HepG2 (cell line): ENCODE results near the gene RAB1B. TPM values are rescaled to one million over a fixed set of nuclear protein-coding genes. Genes with fewer than 3 reads are reported as not detected.

Experiments used
- ARID2 ChIP-seq: sonication (generic); formaldehyde crosslinking; IDR thresholded peaks from 2 replicates; pipeline ENCODE4 v1.8.1; 2022; ENCODE audit warnings: mild to moderate bottlenecking, missing genetic modification reagents, borderline replicate concordance
- BATF2 ChIP-seq: sonication (generic); formaldehyde crosslinking; IDR thresholded peaks from 2 replicates; pipeline ENCODE4 v1.8.0; 2022; ENCODE audit warnings: mild to moderate bottlenecking, missing genetic modification reagents, moderate library complexity
- CTCF ChIP-seq: sonication (generic); formaldehyde crosslinking; IDR thresholded peaks from 2 replicates; pipeline ENCODE4 v1.5.0; 2020; ENCODE audit warnings: mild to moderate bottlenecking, missing genetic modification reagents, moderate library complexity
- ELK4 ChIP-seq: sonication (generic); formaldehyde crosslinking; IDR thresholded peaks from 2 replicates; pipeline ENCODE4 v1.9.0; 2021; ENCODE audit warnings: missing genetic modification reagents, borderline replicate concordance
- ESRRA ChIP-seq: sonication (generic); formaldehyde crosslinking; IDR thresholded peaks from 2 replicates; pipeline ENCODE4 v1.5.1; 2020; ENCODE audit warnings: mild to moderate bottlenecking, low read depth, missing genetic modification reagents
- FOXJ3 ChIP-seq: sonication (generic); formaldehyde crosslinking; IDR thresholded peaks from 2 replicates; pipeline ENCODE4 v1.4.0; 2020; ENCODE audit warnings: missing genetic modification reagents, mild to moderate bottlenecking, borderline replicate concordance
- HMGA1 ChIP-seq: sonication (generic); formaldehyde crosslinking; conservative IDR thresholded peaks from 2 replicates; pipeline ENCODE4 v1.4.0; 2020; ENCODE audit warnings: missing genetic modification reagents
- IKZF5 ChIP-seq: IDR thresholded peaks from 2 replicates; pipeline ENCODE4 v1.6.1; 2018; ENCODE audit warnings: missing genetic modification reagents, mild to moderate bottlenecking, missing compliant biosample characterization
- MNT ChIP-seq: fragments of 450-650 bp; IDR thresholded peaks from 2 replicates; pipeline ENCODE4 v1.6.1; 2016
- MTF2 ChIP-seq: sonication (generic); formaldehyde crosslinking; IDR thresholded peaks from 2 replicates; pipeline ENCODE4 v1.5.0; 2020; ENCODE audit warnings: missing genetic modification reagents, borderline replicate concordance
- PHB2 ChIP-seq: fragments of 450-650 bp; IDR thresholded peaks from 2 replicates; pipeline ENCODE4 v1.6.1; 2018; ENCODE audit not compliant: partially characterized antibody
- PRMT3 ChIP-seq: sonication (generic); formaldehyde crosslinking; IDR thresholded peaks from 2 replicates; pipeline ENCODE4 v1.8.1; 2022; ENCODE audit warnings: low read depth, mild to moderate bottlenecking, moderate library complexity, missing genetic modification reagents, borderline replicate concordance
- REPIN1 ChIP-seq: sonication (generic); formaldehyde crosslinking; IDR thresholded peaks from 2 replicates; pipeline ENCODE4 v1.8.0; 2022; ENCODE audit warnings: missing genetic modification reagents, low read depth, mild to moderate bottlenecking, borderline replicate concordance
- ZNF207 ChIP-seq: fragments of 450-650 bp; IDR thresholded peaks from 2 replicates; pipeline ENCODE4 v1.6.1; 2016; ENCODE audit warnings: antibody characterized with exemption, borderline replicate concordance
- ZNF30 ChIP-seq: sonication (generic); formaldehyde crosslinking; IDR thresholded peaks from 2 replicates; pipeline ENCODE4 v1.5.0; 2020; ENCODE audit warnings: mild to moderate bottlenecking, missing genetic modification reagents
- ZNF496 ChIP-seq: sonication (generic); formaldehyde crosslinking; IDR thresholded peaks from 2 replicates; pipeline ENCODE4 v1.8.1; 2023; ENCODE audit warnings: mild to moderate bottlenecking, moderate library complexity, missing genetic modification reagents; ENCODE audit not compliant: insufficient replicate concordance
- ZNF549 ChIP-seq: sonication (generic); formaldehyde crosslinking; IDR thresholded peaks from 2 replicates; pipeline ENCODE4 v1.5.0; 2020; ENCODE audit warnings: missing genetic modification reagents
- ZNF674 ChIP-seq: sonication (generic); formaldehyde crosslinking; IDR thresholded peaks from 2 replicates; pipeline ENCODE4 v1.5.0; 2020; ENCODE audit warnings: low read depth, mild to moderate bottlenecking, missing genetic modification reagents
- ZNF703 ChIP-seq: sonication (generic); formaldehyde crosslinking; IDR thresholded peaks from 2 replicates; pipeline ENCODE4 v1.5.1; 2020; ENCODE audit warnings: missing genetic modification reagents, mild to moderate bottlenecking, moderate library complexity, borderline replicate concordance
- ZNF704 ChIP-seq: sonication (generic); formaldehyde crosslinking; IDR thresholded peaks from 2 replicates; pipeline ENCODE4 v1.8.1; 2023; ENCODE audit warnings: mild to moderate bottlenecking, inconsistent platforms, moderate library complexity, missing genetic modification reagents, borderline replicate concordance
- ZNF776 ChIP-seq: sonication (generic); formaldehyde crosslinking; IDR thresholded peaks from 2 replicates; pipeline ENCODE4 v1.4.0; 2020; ENCODE audit warnings: mild to moderate bottlenecking, missing genetic modification reagents
- polyA plus RNA-seq, 8 experiments: library from polyadenylated mRNA; depleted of rRNA in 3 of 8; stranded (reverse) in 7 of 8; unstranded in 1 of 8; fragments of >200 nt; fragmentation: Illumina TruSeq in 4 of 8; extraction: Trizol in 4 of 8; gene quantifications; 2 replicates each; pipeline versions ENCODE4 v1.2.1 to v1.2.3, GENCODE V29; 2011 to 2016; ENCODE audit warnings: low read depth in 4 of 8, missing spikeins in 1 of 8, mixed read lengths in 1 of 8; ENCODE audit not compliant: insufficient read depth in 1 of 8
- total RNA-seq, 5 experiments: library from RNA; depleted of rRNA; stranded (reverse); fragments of >200 nt; fragmentation: Illumina TruSeq; extraction: Trizol; gene quantifications; 2 replicates each; pipeline ENCODE4 v1.2.3, GENCODE V29; 2016; ENCODE audit warnings: low read depth in 1 of 5

Gene RAB1B
- total and polyA plus RNA-seq, 2 of the 13 experiments (the other 11 are each of a cell fraction or from before 2014, with no cell fraction given), result 77.9 to 87.9 TPM

GRCh38 chr11:66289548-66290329 is 21.3 kb downstream of the RAB1B start (continued):
- TF ChIP-seq ZNF704 (CRISPR knock-in tag) (peak; percentile 43; the same call in 1 of the 2 replicates), REPIN1 (CRISPR knock-in tag) (no peak; the same call in 1 of the 2 replicates), ZNF496 (CRISPR knock-in tag) (no peak), FOXJ3 (no peak; the same call in 1 of the 2 replicates), ELK4 (CRISPR knock-in tag) (no peak), ZNF30 (no peak; the same call in 1 of the 2 replicates), ZNF674 (no peak), ZNF776 (no peak; the same call in 1 of the 2 replicates), ESRRA (CRISPR knock-in tag) (peak; percentile 38; the same call in 1 of the 2 replicates), ZNF549 (CRISPR knock-in tag) (no peak), MTF2 (CRISPR knock-in tag) (no peak), ZNF703 (CRISPR knock-in tag) (peak; percentile 63; the same call in 1 of the 2 replicates), BATF2 (CRISPR knock-in tag) (peak; percentile 66; the same call in 1 of the 2 replicates), ARID2 (CRISPR knock-in tag) (peak; percentile 98; the same call in 1 of the 2 replicates), CTCF (CRISPR knock-in tag) (no peak), PRMT3 (no peak), HMGA1 (CRISPR knock-in tag) (no peak), PHB2 (no peak), IKZF5 (CRISPR knock-in tag) (peak; percentile 22; the same call in 1 of the 2 replicates), MNT (no peak), ZNF207 (no peak)
